GM12874 (cell line): Measurements from ENCODE around the gene CALML4.

ENCODE experiments used
- TF ChIP-seq, protein P1 (sequence below): IDR thresholded peaks from 2 replicates; pipeline ENCODE4 v1.5.1; 2011; ENCODE audit warnings: low read depth, mild to moderate bottlenecking, control low read depth, low read length, moderate library complexity; ENCODE audit not compliant: insufficient read depth

The CALML4 gene

DNA sequence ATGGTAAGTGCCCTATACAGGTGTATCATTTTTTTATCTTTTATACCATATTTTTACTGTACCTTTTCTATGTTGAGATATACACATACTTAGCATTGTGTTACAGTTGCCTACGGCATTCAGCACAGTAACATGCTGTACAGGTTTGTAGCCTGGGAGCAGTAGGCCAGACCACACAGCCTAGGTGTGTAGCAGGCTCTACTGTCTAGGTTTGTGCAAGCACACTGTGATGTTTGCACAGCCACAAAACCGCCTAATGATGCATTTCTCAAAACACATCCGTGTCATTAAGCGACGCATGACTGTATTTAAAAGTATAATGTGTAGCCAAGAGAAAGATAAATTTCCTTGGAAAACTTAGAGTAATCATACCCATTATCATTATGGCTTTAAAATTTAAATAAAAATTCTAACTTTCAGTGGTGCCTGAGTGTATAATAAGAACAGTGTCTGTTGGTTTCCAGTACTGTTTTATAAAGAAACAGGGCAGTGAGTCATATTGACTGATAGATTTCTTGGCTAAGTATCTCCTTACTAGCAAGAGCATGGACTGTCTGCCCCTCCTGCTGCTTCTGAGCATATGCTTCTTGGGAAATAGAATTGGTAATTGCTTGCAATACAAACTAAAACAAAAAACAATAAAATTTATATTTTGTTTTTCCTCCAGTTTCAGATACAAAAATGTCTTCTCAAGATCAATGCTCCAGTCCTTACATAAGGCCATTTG lies 18.3 kb downstream of the CALML4 start:
- TF ChIP-seq, protein P1, sequence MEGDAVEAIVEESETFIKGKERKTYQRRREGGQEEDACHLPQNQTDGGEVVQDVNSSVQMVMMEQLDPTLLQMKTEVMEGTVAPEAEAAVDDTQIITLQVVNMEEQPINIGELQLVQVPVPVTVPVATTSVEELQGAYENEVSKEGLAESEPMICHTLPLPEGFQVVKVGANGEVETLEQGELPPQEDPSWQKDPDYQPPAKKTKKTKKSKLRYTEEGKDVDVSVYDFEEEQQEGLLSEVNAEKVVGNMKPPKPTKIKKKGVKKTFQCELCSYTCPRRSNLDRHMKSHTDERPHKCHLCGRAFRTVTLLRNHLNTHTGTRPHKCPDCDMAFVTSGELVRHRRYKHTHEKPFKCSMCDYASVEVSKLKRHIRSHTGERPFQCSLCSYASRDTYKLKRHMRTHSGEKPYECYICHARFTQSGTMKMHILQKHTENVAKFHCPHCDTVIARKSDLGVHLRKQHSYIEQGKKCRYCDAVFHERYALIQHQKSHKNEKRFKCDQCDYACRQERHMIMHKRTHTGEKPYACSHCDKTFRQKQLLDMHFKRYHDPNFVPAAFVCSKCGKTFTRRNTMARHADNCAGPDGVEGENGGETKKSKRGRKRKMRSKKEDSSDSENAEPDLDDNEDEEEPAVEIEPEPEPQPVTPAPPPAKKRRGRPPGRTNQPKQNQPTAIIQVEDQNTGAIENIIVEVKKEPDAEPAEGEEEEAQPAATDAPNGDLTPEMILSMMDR = no peak

DNA sequence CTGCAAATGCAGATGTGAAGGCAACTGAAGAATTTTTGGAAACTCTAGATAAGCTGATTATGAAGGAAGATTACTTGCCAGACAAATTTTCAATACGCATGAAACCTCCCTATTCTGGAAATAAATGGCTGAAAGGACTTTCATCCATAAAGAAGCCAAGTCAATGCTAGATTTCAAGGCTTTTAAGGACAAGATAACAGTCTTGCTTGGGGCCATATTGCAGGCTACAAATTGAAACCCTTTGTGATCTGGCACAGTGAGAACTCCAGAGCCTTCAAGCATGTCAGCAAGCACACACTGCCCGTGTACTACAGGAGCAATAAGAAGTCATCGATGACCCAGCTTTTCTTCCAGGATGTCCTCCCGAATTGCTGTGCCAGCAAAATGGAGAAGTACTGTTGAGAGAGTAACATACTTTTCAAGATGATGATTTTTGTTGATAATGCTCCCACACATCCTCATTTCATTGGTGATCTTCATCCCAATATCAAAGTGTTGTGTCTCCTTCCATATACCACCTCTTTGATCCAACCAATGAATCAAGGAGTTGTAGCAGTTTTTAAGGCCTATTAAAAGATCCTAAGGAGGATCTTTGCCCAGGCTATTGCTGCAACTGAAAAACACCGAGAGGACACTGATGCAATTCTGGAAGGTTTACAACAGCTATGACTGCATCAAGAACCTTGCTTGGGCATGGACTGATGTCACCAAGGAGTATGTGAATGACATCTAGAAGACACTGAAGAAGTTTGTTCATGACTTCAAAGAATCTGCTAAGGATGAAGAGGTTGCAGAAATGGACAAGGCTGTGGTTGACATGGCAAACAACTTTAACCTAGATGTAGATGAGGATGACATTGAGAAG lies 20.3 kb downstream of the CALML4 start:
- TF ChIP-seq, protein P1 = no peak

DNA sequence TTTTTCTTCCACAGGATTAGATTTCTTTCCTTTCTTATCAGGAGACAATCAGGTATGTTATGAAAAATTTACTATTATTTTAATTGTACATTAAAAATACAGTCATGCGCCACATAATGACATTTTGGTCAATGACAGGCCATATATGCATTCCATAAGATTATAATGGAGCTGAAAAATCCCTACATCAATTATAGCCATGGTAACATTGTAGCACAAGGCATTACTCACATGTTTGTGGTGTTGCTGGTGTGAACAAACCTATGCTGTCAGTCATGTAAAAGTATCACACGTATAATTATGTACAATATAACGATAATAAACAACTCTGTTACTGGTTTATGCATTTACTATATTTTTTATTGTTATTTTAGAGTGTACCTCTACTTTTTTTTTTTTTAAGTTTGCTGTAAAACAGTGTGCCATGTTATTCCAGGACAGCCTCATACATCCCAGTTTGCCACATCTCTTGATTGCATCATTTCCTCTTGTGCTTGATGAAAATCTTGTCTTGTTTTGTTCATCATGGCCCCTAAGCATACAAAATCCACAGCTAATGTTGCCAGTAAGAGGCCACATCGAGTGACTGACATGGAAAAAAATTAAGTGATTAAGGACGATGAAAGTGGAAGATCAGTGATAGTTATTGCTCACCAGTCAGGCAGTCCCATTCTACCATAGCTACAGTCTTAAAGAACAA lies 21.4 kb downstream of the CALML4 start:
- TF ChIP-seq, protein P1 = no peak

DNA sequence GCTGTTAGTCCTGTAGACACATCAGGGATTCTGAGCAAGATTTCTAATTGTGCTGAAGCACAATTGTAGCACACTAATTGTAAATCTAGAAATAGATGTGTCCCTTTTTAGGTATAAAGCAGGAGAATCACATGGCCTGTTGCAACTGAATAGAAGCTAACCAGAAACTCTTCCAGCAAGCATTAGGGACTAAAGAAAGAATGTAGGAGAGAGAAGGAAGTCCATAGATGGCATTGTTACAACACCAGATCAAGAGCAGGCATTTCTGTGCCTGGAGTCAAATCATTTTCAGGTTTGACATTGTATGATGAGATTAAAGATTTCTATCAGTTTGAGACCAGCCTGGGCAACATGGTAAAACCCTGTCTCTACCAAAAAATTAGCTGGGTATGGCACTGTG lies 27.4 kb downstream of the CALML4 start:
- TF ChIP-seq, protein P1 = no peak

DNA sequence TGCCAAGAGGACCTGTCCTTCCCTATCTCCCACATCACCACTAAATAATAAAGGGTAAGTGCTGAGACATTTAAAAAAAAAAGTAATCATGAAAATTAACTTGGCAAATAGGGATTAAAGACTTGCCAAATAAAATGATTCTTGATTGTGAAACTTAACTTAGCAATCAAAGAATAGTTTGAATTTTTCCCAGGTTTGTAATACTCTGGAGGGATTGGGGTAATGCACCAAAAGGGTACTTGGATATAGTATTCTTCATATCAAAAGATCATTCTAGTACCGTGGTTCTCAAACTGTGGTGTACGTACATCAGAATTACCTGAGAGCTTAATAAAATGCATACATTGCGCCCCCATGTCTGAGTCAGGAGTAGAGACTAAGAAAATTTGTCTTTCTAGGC lies 28.5 kb downstream of the CALML4 start:
- TF ChIP-seq, protein P1 = no peak

DNA sequence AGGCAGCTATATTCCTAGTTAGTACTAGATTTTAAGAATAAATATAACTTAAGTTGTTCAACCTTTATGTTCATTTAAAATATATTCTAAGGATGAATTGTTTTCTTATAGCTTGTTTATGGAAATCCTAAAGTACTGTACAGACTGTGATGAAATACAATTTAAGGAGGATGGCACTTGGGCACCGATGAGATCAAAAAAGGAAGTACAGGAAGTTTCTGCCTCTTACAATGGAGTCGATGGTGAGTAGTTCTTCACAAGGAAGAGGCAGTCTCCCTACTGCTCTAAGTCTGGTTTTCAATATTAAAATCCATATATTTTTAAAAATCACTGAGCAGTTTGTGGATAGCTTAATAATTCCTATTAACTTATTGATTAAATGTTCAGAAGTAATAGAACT lies 29.6 kb downstream of the CALML4 start:
- TF ChIP-seq, protein P1 = no peak

DNA sequence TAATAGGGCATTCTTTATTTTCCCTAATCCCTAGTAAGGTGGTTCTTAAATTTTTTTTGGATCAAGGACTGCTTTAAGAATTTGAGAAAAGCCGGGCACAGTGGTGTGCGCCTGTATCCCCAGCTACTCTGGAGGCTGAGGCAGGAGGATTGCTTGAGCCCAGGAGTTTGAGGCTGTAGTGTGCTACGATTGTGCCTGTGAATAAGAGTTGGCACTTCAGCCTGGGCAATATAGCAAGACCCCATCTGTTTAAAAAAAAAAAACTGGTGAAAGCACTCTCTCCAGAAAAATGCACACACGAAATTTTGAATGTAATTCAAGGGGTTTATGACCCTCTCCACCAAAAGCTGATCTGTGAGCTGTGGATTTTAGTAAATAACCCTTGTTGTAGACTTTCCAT lies 32.0 kb downstream of the CALML4 start:
- TF ChIP-seq, protein P1 = no peak
